Adrenal gland (tissue), 5 donors: ENCODE data around the gene BABAM2.

Experiments used
- POLR2A ChIP-seq, 2 donors: fragments of 450-650 bp; IDR thresholded peaks; one replicate each; pipeline ENCODE4 v1.6.1; 2017; ENCODE audit warnings: antibody characterized with exemption in 2 of 2, mild to moderate bottlenecking in 2 of 2, moderate library complexity in 1 of 2
- TF ChIP-seq, protein P1 (sequence below), 6 experiments: fragments of 450-650 bp in 4 of 6; fragments of 200-600 bp in 2 of 6; sonication (generic) in 1 of 6; IDR thresholded peaks; 1 replicate in 5 of 6; 2 replicates in 1 of 6; pipeline versions ENCODE4 v1.5.1 to v1.8.0; 2016 to 2021; ENCODE audit warnings: antibody characterized with exemption in 6 of 6, mild to moderate bottlenecking in 2 of 6, moderate library complexity in 1 of 6
- donor health status: DM: no; HTN: no; CAD: no.

DNA sequence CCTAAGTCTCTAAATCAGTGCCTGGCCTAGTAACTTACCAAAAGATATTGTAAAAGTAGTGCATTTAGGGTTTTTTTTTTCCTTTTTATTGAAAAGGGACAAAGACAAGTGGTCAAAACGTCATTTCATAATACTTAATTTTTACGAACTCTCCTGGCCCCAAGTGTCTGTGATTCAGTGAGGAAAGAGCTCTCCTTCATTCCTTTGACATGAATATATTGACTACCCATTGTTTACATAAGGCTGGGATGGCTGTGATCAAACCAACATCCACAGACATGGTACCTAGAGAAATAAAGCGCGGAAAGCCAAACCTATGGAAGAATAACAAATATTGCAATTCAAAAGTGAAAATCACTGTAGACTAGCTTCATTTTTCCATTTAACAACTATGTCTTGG is 198.4 kb downstream of the BABAM2 start:
- TF ChIP-seq, protein P1, sequence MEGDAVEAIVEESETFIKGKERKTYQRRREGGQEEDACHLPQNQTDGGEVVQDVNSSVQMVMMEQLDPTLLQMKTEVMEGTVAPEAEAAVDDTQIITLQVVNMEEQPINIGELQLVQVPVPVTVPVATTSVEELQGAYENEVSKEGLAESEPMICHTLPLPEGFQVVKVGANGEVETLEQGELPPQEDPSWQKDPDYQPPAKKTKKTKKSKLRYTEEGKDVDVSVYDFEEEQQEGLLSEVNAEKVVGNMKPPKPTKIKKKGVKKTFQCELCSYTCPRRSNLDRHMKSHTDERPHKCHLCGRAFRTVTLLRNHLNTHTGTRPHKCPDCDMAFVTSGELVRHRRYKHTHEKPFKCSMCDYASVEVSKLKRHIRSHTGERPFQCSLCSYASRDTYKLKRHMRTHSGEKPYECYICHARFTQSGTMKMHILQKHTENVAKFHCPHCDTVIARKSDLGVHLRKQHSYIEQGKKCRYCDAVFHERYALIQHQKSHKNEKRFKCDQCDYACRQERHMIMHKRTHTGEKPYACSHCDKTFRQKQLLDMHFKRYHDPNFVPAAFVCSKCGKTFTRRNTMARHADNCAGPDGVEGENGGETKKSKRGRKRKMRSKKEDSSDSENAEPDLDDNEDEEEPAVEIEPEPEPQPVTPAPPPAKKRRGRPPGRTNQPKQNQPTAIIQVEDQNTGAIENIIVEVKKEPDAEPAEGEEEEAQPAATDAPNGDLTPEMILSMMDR (IDR thresholded peaks at IDR 0.05), result no peak
- no peak for TF ChIP-seq POLR2A (IDR thresholded peaks at IDR 0.05)
